Anterior cingulate cortex (tissue), 58 donors: Measurements from ENCODE around the gene CFDP1.
"Not testable (repeated sequence)": the region's sequence is repeated elsewhere in the genome, so short reads cannot be mapped to it uniquely, and the experiment has no call there.

Experiments used
- DNase-seq, 58 donors: peaks; one replicate each; lab custom pipeline; 2025; lab: John Stamatoyannopoulos, UW

CFDP1 gene

DNA sequence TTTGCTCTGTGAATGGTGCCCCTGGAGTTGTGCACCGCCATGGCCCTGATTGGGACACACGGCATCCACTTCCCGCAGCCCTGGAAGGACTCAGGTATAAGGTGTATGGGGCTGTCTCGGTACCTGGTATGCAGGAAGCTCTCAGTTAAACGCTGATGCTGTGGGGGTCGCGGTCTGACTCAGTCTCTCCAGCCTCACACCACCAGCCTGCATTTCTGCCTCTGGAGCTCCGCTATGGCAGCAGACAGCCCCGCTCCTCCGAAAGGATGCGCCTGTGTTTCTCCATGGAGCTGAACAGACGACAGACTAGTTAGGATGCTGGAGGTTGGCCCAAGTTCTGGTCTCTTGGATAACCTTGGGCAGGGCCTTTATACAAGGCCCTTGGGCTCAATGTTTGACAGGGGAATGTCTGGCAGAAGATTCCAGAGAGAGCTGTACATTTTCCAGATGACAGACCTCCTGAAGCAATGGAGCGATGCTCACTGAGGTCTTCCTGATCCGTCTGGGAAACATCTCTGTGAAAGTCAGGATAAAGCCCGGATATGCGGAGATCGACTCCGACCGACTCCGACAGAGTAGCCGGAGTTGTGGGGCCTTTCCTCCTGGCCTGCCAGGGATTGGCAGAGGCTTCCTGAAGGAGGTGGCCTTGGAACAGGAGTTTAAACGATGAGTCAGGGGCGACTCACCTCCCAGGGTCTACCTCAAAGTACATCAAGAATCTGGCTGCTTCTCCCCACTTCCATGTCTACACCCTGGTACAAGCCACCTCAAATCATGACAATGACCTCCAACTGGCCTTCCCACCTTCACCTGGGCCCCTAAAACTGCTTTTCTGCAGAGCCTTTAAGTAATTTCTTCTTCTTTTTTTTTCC lies 160.0 kb downstream of the CFDP1 start:
- no peak for DNase-seq

DNA sequence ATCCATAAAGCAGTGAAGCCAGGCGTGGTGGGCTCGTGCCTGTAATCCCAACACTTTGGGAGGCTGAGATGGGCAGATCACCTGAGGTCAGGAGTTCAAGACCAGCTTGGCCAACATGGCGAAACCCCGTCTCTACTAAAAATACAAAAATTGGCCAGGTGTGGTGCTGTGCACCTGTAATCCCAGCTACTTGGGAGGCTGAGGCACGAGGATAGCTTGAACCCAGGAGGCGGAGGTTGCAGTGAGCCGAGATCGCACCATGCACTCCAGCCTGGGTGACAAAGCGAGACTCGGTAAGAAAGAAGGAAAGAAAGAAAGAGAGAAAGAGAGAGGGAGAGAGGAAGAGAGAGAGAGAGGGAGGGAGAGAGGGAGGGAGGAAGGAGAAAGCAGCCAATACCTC lies 160.7 kb downstream of the CFDP1 start:
- DNase-seq: not testable (repeated sequence)

DNA sequence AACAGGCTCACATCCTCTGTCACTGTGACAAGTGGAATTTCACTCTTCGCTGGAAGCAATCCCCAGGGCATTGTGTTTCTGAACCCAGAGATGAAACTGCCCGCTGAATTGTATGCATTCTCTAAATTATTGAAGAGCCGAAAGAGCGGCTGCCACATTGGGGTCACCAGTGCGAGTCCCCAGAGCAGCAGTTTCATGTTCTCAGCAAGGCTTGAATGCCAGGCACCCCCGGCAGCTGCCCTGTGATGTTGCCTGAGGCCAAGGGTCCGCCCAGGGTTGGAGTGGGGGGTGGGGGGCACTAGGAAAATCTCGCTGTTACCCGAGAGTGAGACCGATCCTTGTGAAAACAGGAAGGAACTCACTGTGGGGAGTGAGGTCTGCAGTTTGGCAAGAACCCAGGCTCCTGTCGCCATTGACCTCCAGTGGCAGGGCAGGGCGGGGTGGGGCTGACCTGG lies 161.2 kb downstream of the CFDP1 start:
- DNase-seq: no peak

DNA sequence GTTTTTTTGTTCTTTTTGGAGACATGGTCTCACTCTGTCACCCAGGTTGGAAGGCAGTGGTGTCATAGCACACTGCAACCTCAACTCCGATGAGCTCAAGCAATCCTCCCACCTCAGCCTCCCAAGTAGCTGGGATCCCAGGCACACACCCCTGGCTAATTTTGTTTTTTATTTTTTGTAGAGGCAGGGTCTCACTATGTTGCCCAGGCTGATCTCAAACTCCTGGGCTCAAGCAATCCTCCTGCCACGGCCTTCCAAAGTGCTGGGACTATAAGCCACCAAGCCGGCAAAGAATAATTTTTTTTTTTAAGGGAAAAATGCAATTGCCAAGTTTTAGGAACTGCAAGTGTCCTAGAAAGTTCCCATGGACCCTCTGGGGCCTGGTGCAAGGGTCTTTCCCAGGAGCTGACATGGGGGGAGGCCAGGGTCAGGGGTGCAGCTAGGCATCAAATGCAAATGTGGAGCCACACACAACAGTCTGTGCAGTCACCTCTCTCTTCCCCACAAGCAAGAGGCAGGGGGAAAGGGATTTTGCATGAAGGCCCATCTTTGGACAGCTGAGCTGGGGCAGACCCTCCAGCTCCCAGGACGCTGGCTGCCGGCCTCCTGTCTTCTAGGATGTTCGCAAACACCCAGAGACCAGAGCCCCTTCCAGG lies 161.7 kb downstream of the CFDP1 start:
- no peak for DNase-seq

DNA sequence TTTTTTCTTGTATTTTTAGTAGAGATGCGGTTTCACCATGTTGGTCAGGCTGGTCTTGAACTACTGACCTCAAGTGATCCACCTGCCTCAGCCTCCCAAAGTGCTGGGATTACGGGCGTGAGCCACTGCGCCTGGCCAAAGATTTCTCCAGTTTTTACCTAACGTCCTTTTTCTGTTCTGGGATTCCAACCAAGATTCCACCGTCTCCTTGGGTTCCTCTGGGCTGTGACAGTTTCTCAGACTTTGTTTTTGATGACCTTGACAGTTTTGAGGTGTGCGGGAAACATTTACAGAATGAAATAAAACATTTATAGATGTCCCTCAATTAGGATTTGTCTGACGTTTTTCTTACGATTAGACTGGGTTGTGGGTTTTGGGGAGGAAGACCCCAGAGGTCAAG lies 163.9 kb downstream of the CFDP1 start:
- DNase-seq: not testable (repeated sequence)

- peak in 22 of 58 donors; percentile 14 to 65 (median 38) for DNase-seq
Observed at GRCh38 chr16:75267631-75268264, 165.6 kb downstream of the CFDP1 start.

DNA sequence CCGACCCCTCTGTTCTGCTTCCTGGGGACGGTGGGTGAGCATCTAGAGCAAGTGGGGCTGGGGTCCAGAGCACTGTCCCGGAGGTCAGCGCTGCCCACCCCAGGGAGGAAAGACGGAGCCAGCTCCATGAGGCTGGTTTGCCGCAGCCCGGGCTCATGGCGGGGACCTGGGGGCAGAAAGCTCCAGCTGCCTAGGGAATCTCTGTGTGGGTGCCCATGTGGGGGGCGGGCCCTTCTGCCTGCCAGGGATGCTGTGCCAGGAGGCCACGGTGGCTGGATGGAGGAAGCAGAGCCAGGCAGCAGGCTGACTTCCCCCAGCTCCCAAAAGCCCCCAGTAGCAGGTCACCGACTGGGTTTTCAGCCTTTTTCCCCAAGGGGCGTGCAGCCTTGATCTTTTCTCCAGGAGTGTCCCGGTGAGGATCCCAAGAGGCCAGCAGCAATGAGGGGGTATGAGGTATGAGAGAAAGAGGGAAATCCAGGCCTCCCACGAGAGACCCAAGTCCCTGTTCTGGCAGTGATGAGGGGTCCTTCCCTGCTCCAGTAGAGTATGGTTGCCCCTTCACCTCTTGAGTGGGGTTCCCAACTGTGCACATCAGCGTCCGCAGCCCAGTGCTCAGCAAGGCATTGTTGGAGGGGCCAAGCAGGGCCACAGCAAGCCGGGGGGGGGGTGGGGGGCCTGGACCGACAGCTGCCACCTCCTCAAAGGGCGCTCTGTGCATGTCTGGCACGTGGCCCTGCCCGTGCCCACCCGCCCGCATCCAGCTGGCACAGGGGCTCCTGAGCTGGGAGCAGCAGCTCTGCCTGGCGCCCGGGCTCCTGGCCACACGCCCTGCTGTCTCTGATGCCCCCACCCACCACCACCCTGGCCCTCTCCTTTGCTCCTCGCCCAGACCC lies 166.3 kb downstream of the CFDP1 start:
- DNase-seq: peak in 44 of 58 donors; percentile 15 to 84 (median 61)

GRCh38 chr16:75265911-75266701 lies 167.2 kb downstream of the CFDP1 start:
- DNase-seq: peak in 50 of 58 donors; percentile 24 to 81 (median 68)

DNA sequence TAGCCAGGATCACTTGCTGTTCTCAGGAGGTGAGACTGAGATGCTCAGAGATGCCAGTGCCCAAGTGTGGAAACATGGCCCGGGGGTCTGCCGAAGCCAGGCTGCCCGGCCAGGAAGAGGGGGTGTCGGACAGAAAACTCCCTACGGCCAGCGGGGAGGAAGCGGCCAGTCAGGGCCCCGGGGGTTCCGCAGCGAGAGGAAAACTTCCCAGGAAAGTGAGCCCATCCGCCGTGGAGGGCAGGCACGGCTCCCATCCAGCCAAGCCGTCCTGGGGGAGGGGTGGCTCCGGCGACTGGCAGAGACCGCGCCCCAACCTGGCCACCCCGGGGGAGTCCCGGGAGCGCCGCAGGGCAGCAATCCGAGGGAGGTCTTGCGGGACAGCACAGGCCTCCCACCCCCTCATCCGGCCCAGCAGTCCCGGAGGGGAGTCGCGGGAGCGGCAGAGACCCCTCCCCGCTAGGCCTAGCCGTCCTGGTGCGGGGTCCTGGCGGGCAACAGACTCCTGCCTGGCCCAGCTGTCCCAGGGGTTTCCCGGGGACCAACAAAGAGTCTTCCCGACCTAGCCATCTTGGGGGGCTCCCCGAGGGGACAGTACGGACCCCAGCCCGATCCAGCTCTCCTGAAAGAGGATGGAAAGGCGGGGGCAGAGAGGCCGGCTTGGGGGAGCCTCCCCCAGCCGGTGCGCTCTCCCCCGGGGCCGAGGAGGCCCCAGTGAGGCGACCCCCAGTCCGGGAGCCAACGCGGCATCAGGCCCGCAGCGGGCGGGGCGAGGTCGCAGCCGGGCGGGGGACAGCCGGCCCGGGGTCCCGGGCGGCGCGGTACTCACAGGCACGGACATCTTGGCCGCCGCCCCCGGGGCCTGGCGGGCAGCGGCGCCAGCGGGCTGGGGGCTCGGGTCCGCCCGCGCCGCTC lies 168.0 kb downstream of the CFDP1 start:
- peak in 23 of 58 donors; percentile 21 to 72 (median 51) for DNase-seq

- DNase-seq: peak in 29 of 58 donors; percentile 24 to 75 (median 59)
Observed at GRCh38 chr16:75264457-75264998, 168.8 kb downstream of the CFDP1 start.

- DNase-seq: peak in 9 of 58 donors; percentile 32 to 78 (median 52)
Observed at GRCh38 chr16:75263963-75264445, 169.3 kb downstream of the CFDP1 start.

GRCh38 chr16:75263291-75263962 lies 169.9 kb downstream of the CFDP1 start:
- peak in 1 of 58 donors; percentile 9 for DNase-seq

GRCh38 chr16:75262800-75263127 lies 170.5 kb downstream of the CFDP1 start:
- DNase-seq: no peak

GRCh38 chr16:75262104-75262799 lies 171.1 kb downstream of the CFDP1 start:
- peak in 1 of 58 donors; percentile 60 for DNase-seq

GRCh38 chr16:75261590-75262078 lies 171.7 kb downstream of the CFDP1 start:
- DNase-seq: no peak

DNA sequence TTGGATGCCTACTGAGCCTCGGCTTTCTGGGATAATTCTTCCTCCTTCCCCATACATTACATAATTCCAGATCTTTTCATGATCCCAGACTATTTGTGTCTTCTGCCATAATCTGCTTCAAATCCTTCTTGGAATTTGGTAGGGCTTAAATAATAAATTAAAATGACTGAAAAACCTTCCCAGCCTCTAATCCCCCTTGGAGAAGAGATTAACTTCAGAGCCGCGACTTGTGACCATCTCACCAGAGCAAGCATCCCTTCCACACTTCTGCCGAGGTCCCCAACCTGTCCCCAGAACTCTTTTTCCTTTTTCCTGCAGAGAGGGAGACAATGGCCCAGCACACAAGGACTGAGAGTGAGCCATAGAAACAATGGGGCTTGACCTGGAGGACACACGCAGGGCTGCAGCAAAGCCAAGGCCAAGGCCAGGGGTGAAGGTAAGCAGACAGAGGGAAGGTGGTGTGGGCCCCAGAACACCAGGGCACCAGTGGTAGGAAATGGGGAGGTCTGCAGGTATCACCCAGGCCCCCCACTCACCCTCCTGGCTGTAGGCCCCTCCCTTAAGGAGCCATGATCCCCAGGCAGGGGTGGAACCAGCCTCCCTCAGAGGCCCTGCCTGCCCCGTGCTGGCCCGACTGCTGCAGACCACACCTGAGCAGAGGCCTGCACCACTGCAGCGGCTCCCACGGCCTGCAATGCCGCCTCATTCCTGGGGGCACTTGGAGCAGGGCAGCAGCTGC lies 172.3 kb downstream of the CFDP1 start:
- DNase-seq: no peak
